HL-60 (cell line): ENCODE measurements around the gene MEF2C.
A peak's percentile ranks its signal among the peaks of the same experiment; 100 is the strongest.

ENCODE experiments used
- CTCF ChIP-seq: IDR thresholded peaks from one replicate; pipeline ENCODE4 v1.5.1; 2011; ENCODE audit warnings: low read length, control low read depth, inconsistent platforms; ENCODE audit not compliant: insufficient read depth
- GABPA ChIP-seq: IDR thresholded peaks from 2 replicates; pipeline ENCODE4 v1.6.1; 2012; ENCODE audit warnings: low read depth
- POLR2AphosphoS5 ChIP-seq: IDR thresholded peaks from 2 replicates; pipeline ENCODE4 v1.6.1; 2012; ENCODE audit warnings: low read depth
- REST ChIP-seq: IDR thresholded peaks from 2 replicates; pipeline ENCODE4 v1.6.1; 2012; ENCODE audit warnings: low read depth; ENCODE audit not compliant: insufficient replicate concordance
- SPI1 ChIP-seq: IDR thresholded peaks from 2 replicates; pipeline ENCODE4 v1.6.1; 2012; ENCODE audit warnings: low read depth, mild to moderate bottlenecking, borderline replicate concordance

- TF ChIP-seq POLR2AphosphoS5 (no peak), CTCF (peak; percentile 29), GABPA (no peak), SPI1 (no peak), REST (no peak)
Observed at GRCh38 chr5:88680253-88681132, 202.5 kb downstream of the MEF2C start.
